Duodenal mucosa (tissue), 2 donors: ENCODE data around the gene LCE1A.

Experiments
- H3K27ac ChIP-seq: one replicate; pipeline ENCODE4 v1.7.0; 2013; ENCODE audit warnings: low read depth, low read length
- H3K27me3 ChIP-seq, 2 donors: one replicate each; pipeline ENCODE4 v1.7.0; 2013; ENCODE audit warnings: low read length in 2 of 2, control low read depth in 1 of 2; ENCODE audit not compliant: insufficient read depth in 2 of 2, control insufficient read depth in 1 of 2
- H3K36me3 ChIP-seq, 2 donors: one replicate each; pipeline ENCODE4 v1.7.0; 2013; ENCODE audit warnings: low read length in 2 of 2, control low read depth in 1 of 2; ENCODE audit not compliant: insufficient read depth in 2 of 2, control insufficient read depth in 1 of 2
- H3K4me1 ChIP-seq, 2 donors: one replicate each; pipeline ENCODE4 v1.7.0; 2013; ENCODE audit warnings: low read length in 2 of 2, control low read depth in 1 of 2; ENCODE audit not compliant: insufficient read depth in 2 of 2, control insufficient read depth in 1 of 2
- H3K4me3 ChIP-seq, 2 donors: one replicate each; pipeline ENCODE4 v1.7.0; 2013; ENCODE audit warnings: low read length in 2 of 2, low read depth in 1 of 2
- H3K9ac ChIP-seq, 2 donors: one replicate each; pipeline ENCODE4 v1.7.0; 2013; ENCODE audit warnings: low read length in 2 of 2, low read depth in 1 of 2
- H3K9me3 ChIP-seq, 2 donors: one replicate each; pipeline ENCODE4 v1.7.0; 2013; ENCODE audit warnings: low read length in 2 of 2, control low read depth in 1 of 2; ENCODE audit not compliant: control insufficient read depth in 1 of 2

Gene LCE1A

GRCh38 chr1:152866321-152866720, 39.0 kb downstream of the LCE1A start:
- Histone ChIP-seq H3K9ac (no peak overlapping the region), H3K9me3 (no peaks in the 10 kb centered on the region), H3K4me1 (no peaks in the 10 kb centered on the region), H3K27me3 (no peaks in the 10 kb centered on the region), H3K36me3 (no peaks in the 10 kb centered on the region), H3K4me3 (no peak overlapping the region), H3K27ac (no peak overlapping the region)

GRCh38 chr1:152869808-152870419, 42.6 kb downstream of the LCE1A start:
- H3K27ac ChIP-seq: no peak overlapping the region

GRCh38 chr1:152870831-152871730, 43.8 kb downstream of the LCE1A start:
- Histone ChIP-seq H3K36me3 (no peaks in the 10 kb centered on the region), H3K4me3 (no peak overlapping the region), H3K9me3 (no peaks in the 10 kb centered on the region)

More at GRCh38 chr1:152869808-152870419, 42.6 kb downstream of the LCE1A start:
- H3K4me3 ChIP-seq: no peak overlapping the region
- no peaks in the 10 kb centered on the region for H3K4me1 ChIP-seq
- H3K9ac ChIP-seq: no peak overlapping the region
- H3K36me3 ChIP-seq: no peaks in the 10 kb centered on the region
- H3K27me3 ChIP-seq: no peaks in the 10 kb centered on the region
- no peaks in the 10 kb centered on the region for H3K9me3 ChIP-seq

GRCh38 chr1:152871731-152872126, 44.5 kb downstream of the LCE1A start:
- H3K27me3 ChIP-seq: no peaks in the 10 kb centered on the region
- no peak overlapping the region for H3K4me3 ChIP-seq
- no peaks in the 10 kb centered on the region for H3K4me1 ChIP-seq
- H3K27ac ChIP-seq: no peak overlapping the region
- no peaks in the 10 kb centered on the region for H3K36me3 ChIP-seq
- no peaks in the 10 kb centered on the region for H3K9me3 ChIP-seq
- no peak overlapping the region for H3K9ac ChIP-seq

More at GRCh38 chr1:152870831-152871730, 43.8 kb downstream of the LCE1A start:
- no peak overlapping the region for H3K27ac ChIP-seq
- no peaks in the 10 kb centered on the region for H3K4me1 ChIP-seq
- H3K9ac ChIP-seq: no peak overlapping the region
- H3K27me3 ChIP-seq: no peaks in the 10 kb centered on the region

GRCh38 chr1:152873495-152873894, 46.2 kb downstream of the LCE1A start:
- Histone ChIP-seq H3K27ac (no peak overlapping the region), H3K4me3 (no peak overlapping the region), H3K4me1 (no peaks in the 10 kb centered on the region), H3K9ac (no peak overlapping the region), H3K36me3 (no peaks in the 10 kb centered on the region), H3K9me3 (no peaks in the 10 kb centered on the region), H3K27me3 (no peaks in the 10 kb centered on the region)

GRCh38 chr1:152876827-152877226, 49.6 kb downstream of the LCE1A start:
- Histone ChIP-seq H3K27me3 (no peaks in the 10 kb centered on the region), H3K4me1 (no peaks in the 10 kb centered on the region), H3K36me3 (no peaks in the 10 kb centered on the region), H3K9ac (no peak overlapping the region), H3K9me3 (no peaks in the 10 kb centered on the region), H3K27ac (no peak overlapping the region), H3K4me3 (no peak overlapping the region)
